ENCODE measurements around the gene CUL3.

DNA sequence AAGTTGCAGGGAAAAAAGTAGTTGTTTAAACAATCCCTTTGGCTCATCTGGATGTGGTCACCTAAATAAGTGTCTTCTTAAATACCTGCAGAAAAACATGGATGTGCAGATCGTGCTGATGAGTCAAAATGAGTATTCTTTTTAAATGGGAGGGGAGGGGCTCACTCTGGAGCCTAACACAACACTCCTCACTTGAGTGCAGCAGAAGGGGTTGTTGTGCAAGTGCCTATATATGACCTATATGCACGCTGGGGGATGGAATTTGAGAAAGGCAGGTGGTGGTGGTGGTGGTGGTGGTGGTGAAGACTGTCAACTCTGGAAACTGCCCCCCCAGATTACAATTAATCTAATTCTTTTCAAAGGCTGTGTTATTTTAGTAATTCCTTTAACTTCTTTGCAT is 105.3 kb downstream of the CUL3 start:
- TF ChIP-seq CTCF (IDR thresholded peaks at IDR 0.05; ENCODE audit: low read length) (no peak), EZH2 (IDR thresholded peaks at IDR 0.05; ENCODE audit: borderline replicate concordance, low read length) (no peak)
